Cardiac muscle cell (in vitro differentiated cells and primary cell): ENCODE results near the gene BBOX1. TPM values are rescaled to one million over a fixed set of nuclear protein-coding genes. Genes with fewer than 3 reads are reported as not detected.

ENCODE experiments used
- DNase-seq, 2 donors: peaks; one replicate each; pipeline versions ENCODE4 v3.0.0 to v3.0.0-alpha.2; 2010 to 2017; ENCODE audit warnings: low read depth in 1 of 2, low spot score in 1 of 2
- H3K27ac ChIP-seq: fragments of 200-600 bp; sonication (generic); 2 replicates; pipeline ENCODE4 v1.5.1; 2016
- H3K27me3 ChIP-seq: fragments of 200-600 bp; sonication (generic); 2 replicates; pipeline ENCODE4 v1.6.0; 2016; ENCODE audit warnings: control low read depth
- H3K36me3 ChIP-seq: fragments of 200-600 bp; sonication (generic); 2 replicates; pipeline ENCODE4 v1.5.1; 2016; ENCODE audit warnings: control low read depth
- H3K4me1 ChIP-seq: fragments of 200-600 bp; sonication (generic); 2 replicates; pipeline ENCODE4 v1.8.1; 2017; ENCODE audit warnings: low read depth, mild to moderate bottlenecking, mixed run types
- H3K4me3 ChIP-seq: fragments of 200-600 bp; sonication (generic); 2 replicates; pipeline ENCODE4 v1.5.1; 2016; ENCODE audit warnings: mild to moderate bottlenecking
- H3K9me3 ChIP-seq: fragments of 200-600 bp; sonication (generic); 2 replicates; pipeline ENCODE4 v1.5.1; 2017; ENCODE audit warnings: low read depth, mild to moderate bottlenecking, control low read depth
- CTCF ChIP-seq: IDR thresholded peaks from 2 replicates; pipeline ENCODE4 v1.5.1; 2012; ENCODE audit warnings: low read depth, mild to moderate bottlenecking, low read length
- polyA plus RNA-seq: library from polyadenylated mRNA; unstranded; fragments of >200 nt; fragmentation: Nextera tagmentation; extraction: Ambion mirVana; gene quantifications from 2 replicates; pipeline ENCODE4 v1.2.1, GENCODE V29; 2016
- total RNA-seq: library from RNA; depleted of rRNA; stranded (reverse); fragments of >200 nt; gene quantifications from 2 replicates; pipeline ENCODE4 v1.2.3, GENCODE V29; 2016

The BBOX1 gene
- total and polyA plus RNA-seq, 2 experiments from 2014 or later, result not detected

GRCh38 chr11:27041141-27041899, 705 bp downstream of the BBOX1 start:
- H3K9me3 ChIP-seq, result no peaks in the 10 kb centered on the region
- no peaks in the 10 kb centered on the region for H3K36me3 ChIP-seq
- no peak overlapping the region for H3K27ac ChIP-seq
- no peaks in the 10 kb centered on the region for H3K4me1 ChIP-seq
- no peak overlapping the region for H3K4me3 ChIP-seq
- no peaks in the 10 kb centered on the region for H3K27me3 ChIP-seq
- no peak for TF ChIP-seq CTCF
- no peak for DNase-seq

GRCh38 chr11:27046956-27047355, 6.3 kb downstream of the BBOX1 start:
- no peaks in the 10 kb centered on the region for H3K27me3 ChIP-seq
- H3K36me3 ChIP-seq, result no peaks in the 10 kb centered on the region
- no peak overlapping the region for H3K27ac ChIP-seq
- no peak overlapping the region for H3K4me3 ChIP-seq
- DNase-seq, result no peak
- H3K9me3 ChIP-seq, result no peaks in the 10 kb centered on the region
- TF ChIP-seq CTCF, result no peak
- no peaks in the 10 kb centered on the region for H3K4me1 ChIP-seq

GRCh38 chr11:27052668-27053067, 12.1 kb downstream of the BBOX1 start:
- Histone ChIP-seq H3K9me3 (no peaks in the 10 kb centered on the region), H3K4me3 (no peak overlapping the region), H3K4me1 (peaks cover 8% of the 10 kb centered on the region), H3K27ac (no peak overlapping the region), H3K36me3 (no peaks in the 10 kb centered on the region), H3K27me3 (no peaks in the 10 kb centered on the region)
- DNase-seq, result peak in 1 of 2 donors; percentile 55
- no peak for TF ChIP-seq CTCF

- Histone ChIP-seq H3K36me3 (no peaks in the 10 kb centered on the region), H3K4me1 (peaks cover 8% of the 10 kb centered on the region), H3K27ac (no peak overlapping the region), H3K27me3 (no peaks in the 10 kb centered on the region), H3K4me3 (no peak overlapping the region), H3K9me3 (no peaks in the 10 kb centered on the region)
- DNase-seq, result peak; percentile 48 to 51
- no peak for TF ChIP-seq CTCF
These were observed 14.6 kb downstream of the BBOX1 start for GRCh38 chr11:27055065-27055682.

GRCh38 chr11:27057091-27057780, 16.6 kb downstream of the BBOX1 start:
- Histone ChIP-seq H3K27ac (no peak overlapping the region), H3K9me3 (no peaks in the 10 kb centered on the region), H3K4me3 (no peak overlapping the region), H3K27me3 (no peaks in the 10 kb centered on the region), H3K36me3 (no peaks in the 10 kb centered on the region), H3K4me1 (peaks cover 8% of the 10 kb centered on the region)
- no peak for DNase-seq
- no peak for TF ChIP-seq CTCF
